Activated naive CD4-positive, alpha-beta T cell treated with anti-CD3 and anti-CD28 coated beads, Interleukin-2, amount 10 ng/mL, durations not matched to agents 5 hours and 36 hours (primary cell): ENCODE results near the gene SMIM14. TPM values are rescaled to one million over a fixed set of nuclear protein-coding genes. Genes with fewer than 3 reads are reported as not detected.

ENCODE experiments used
- total RNA-seq, 2 experiments: library from RNA; stranded (reverse); gene quantifications; one replicate each; pipeline ENCODE4 v1.2.3, GENCODE V29; 2021

The SMIM14 gene
- total RNA-seq: 1 to 10 TPM; 4.2 to 5.5 TPM

GRCh38 chr4:39638354-39639239 is at the start of gene SMIM14:
Gene SMIM14 (minus strand): TSS chr4:39638865. CDS start chr4:39605145, 33,720 bp downstream.

GRCh38 chr4:39527296-39528060 is 111.2 kb downstream of the SMIM14 start, which contains the start of gene UGDH:
Gene UGDH (minus strand): TSS chr4:39527439. CDS start chr4:39521512, 5,927 bp downstream.

Other genes starting within 250 kb of the SMIM14 start
- gene KLB, start 231.9 kb downstream of the SMIM14 start, total RNA-seq: not detected
- gene RPL9, start 179.9 kb downstream of the SMIM14 start, total RNA-seq: 1,000 to 10,000 TPM; 1,410 to 1,444 TPM
- 10 to 100 TPM; 11.9 to 12.6 TPM for gene LIAS, start 179.8 kb downstream of the SMIM14 start, total RNA-seq
- 10 to 100 TPM; 17.1 to 17.7 TPM for gene UGDH, start 111.4 kb downstream of the SMIM14 start, total RNA-seq
- gene UBE2K, start 59.3 kb upstream of the SMIM14 start, total RNA-seq: 10 to 100 TPM; 62.6 to 67.4 TPM